GM18508 (cell line): ENCODE data around the gene LRRC42.

Experiments
- ATAC-seq: cut with Tn5 transposase; IDR thresholded peaks from one replicate; pipeline ENCODE4 v1.9.1; 2021; ENCODE audit warnings: moderate number of reproducible peaks; ENCODE audit not compliant: insufficient read depth, unreplicated experiment

The LRRC42 gene

DNA sequence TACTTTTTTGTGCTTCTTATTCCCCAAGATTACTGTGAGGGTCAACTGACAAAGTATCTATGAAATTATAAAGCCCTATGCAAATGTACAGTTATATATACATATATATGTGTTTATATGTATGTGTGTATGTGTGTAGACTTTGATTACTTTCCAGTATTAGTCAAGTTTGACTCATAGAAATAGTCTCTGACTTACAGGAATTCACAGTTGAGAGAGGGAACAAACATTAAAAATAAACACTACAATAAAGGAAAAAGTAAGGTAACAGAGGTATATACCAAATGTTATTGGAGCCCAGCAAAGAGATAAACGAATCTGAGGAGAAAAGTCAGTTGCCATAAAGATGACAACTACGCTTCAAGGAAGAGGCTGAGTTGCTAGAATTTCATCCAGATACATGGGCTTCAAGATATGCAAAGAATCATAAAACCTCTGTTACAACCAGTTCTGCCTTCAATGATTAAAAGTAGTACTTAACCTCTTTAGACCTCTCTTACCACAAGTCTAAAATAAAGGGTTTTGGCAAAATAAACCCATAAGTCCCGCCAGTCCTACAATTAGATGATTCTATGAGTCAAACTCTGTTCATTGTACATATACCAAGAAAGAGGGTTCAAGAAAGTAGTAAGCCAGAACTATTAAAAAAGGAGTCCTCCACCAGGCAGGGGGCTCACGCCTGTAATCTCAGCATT is 7.9 kb upstream of the LRRC42 start:
- ATAC-seq, result no peak

DNA sequence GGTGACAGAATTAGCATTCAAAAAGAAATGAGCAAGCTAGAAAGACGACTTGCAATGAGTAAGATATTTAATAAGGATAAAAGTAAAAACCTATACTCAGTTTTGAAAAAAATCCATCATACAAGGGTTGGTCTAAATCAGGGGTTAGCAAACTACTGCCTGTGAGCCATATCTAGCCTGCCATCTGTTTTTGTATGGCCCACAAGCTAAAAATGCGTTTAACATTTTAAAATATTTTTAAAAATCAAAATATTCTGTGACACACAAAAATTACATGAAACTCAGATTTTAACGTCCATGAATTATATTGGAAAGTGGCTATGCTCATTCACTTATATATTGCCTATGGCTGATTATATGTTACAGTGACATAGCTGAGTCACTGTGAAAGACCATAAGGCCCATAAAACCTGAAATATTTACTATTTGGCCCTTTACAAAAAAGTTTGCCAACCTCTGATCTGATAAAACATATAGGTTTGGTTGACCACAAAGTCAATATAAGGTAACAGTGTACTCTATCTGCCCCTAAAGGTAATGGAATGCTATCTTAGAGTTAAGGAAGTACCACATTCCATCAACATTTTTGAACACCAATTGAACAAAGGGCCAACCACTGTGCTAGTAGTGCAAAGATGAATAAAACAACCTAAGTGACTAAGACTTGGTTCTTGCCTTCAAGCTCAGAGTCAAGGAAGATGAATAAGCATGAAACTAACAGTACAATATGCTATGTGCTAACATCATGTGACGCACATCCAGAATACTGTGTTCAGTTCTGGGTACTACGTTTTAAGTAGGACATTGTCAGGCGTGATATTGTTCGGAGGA is 3.8 kb upstream of the LRRC42 start:
- no peak for ATAC-seq

DNA sequence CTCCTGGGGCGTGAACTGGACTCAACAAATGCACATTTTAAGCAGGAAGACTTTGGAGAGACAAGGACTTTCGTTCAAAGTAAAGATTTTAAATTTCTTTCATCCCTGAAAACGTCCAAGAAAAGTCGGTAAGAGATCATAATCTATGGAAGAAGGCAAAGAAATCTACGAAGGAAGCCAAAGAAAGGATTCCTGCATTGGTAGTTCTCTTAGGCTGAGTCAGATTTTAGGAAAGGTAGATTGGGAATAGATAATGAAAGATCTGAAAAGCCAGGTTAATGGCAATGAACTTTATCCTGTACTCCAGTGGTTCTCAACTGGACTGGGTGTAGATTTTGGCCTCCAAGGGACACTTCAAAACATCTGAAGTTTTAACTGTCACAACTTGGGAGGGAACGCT is 3.1 kb upstream of the LRRC42 start:
- no peak for ATAC-seq

DNA sequence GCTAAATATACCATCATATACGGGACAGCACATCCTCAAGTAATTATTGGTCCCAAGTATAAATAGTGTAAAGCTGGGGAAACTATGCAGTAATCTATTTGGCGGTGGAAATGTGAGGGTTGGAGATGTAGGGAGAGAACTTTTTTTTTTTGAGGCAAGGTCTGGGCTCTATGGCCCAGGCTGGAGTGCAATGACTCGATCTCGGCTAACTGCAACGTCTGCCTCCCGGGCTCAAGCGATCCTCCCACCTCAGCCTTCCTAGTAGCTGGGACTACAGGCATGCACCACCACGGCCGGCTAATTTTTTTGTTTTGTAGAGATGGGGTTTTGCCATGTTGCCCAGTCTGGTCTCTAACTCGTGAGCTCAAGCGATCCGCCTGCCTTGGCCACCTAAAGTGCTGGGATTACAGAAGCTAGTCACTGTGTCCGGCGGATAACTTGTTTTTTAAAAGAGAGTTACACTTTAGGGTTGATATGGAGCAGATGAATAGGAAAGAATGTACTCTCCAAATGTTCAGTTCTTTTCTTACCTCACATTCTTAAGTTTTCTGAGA is 2.6 kb upstream of the LRRC42 start:
- ATAC-seq, result no peak

DNA sequence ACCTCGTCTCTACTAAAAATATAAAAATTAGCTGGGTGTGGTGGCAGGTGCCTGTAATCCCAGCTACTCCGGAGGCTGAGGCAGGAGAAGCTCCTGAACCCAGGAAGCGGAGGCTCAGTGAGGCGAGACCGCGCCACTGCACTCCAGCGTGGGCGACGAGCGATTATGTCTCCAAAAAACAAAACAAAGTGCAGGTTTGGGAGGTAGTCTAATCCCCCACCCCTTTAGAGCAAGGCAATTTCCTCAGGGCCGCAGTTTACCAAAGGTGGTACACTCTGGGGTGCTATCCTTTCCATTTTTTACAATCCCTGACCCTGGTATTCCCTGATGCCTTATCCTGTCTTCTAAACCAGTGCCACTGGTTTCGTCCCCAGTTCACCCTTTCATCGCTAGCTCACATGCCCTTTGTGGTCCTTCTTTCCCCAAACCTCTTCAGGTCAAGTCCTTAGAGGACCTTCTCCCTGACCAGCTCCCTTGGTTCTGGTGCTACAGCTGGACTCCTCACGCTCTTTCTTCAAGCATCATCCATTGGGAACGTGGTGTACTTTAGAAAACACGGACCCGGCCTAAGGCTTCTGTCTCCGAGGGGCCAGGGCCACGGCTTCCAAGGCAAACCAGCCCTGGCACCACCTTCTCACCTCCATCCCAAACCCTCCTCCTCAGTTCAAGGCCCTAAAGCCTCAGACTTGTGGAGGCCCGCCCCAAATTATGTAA is 1.5 kb upstream of the LRRC42 start:
- ATAC-seq, result no peak

DNA sequence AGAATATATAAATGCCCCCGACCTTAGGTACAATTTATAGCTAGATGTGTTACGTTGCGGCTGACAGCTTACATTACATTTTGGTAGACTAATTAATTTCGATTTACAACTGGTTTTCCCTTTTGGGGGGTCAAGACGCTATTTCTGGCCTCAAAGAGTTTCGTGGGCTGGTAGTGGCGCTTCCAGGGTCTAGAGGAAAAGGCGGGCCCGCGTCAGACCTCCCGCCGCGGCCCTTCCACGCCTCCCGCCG is 1.0 kb upstream of the LRRC42 start:
- no peak for ATAC-seq

DNA sequence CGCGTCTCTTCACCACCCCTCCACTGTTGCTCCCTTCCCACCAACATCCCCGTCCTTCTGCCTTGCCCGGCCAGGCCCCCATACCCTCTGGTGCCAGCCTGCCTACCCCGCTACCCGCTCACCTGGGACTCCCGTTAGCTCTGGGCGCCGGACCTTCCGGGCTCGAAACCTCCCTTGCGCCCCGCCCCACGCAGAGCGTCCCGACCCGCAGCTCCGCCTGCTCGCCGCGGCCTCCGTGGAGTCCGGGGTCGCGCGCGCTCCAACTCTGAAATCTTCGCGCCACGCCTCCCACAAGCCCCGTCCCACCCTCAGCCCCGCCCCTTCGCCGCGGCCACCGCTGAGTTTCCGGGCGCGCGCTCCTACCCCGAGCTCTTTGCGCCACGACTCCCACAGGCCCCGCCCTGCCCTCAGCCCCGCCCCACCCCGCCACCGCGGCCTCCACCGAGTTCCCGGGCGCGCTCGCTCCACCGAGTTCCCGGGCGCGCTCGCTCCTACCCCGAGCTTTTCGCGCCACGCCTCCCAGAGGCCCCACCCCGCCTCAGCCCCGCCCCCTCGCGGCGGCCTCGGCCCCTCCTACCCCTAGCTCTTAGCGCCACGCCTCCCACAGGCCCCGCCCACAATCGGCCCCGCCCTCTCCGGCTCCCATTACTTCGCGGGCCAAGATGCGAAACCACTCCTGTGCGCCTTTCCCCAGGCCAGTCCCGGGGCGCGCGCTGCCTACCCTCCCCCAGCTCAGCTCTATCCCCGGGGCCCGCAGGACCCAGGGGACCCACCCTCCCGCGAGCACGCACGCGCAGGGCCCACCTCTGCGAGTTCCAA is 508 bp upstream of the LRRC42 start, which contains the start of gene IFT25:
Gene IFT25 (minus strand): TSS at position 267 of the 819 bp plus-strand sequence. CDS start 5,617 bp downstream, outside the sequence.
- peak; percentile 44 for ATAC-seq

DNA sequence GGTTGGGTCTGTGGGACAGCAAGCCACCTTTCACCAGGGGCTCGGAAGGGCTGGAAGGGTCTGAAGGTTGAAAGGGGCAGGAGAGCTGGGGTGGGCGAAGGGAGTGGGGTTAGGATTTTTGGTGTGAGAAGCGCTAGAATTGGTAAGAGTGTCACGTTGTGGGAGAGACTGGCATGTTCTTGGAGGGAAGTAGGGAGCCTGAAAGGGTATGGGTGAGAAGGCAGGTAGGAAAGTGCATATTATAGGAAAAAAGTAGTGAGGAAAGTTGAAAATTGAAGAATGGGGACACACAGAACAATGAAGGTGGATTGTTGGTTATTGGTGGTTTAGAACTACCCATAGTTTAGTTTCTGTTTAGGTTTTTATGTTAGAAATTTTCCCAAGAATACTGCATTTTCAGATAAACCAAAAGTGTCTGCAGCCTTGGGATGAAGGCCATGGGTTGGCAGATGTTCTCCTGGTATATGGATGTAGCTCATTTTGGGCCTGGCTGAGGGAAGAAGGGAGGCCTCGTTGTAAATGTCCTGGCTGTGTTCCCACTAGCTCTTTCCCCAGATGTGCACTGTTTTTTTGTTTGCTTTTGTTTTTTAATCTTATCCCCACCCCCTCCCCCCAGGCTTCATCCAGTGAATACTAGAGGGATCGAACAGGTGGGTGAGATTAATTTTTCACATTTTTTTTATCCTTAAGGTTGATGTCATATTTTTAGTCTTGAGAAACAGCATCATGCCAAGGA is 1.2 kb downstream of the LRRC42 start:
- ATAC-seq, result no peak

DNA sequence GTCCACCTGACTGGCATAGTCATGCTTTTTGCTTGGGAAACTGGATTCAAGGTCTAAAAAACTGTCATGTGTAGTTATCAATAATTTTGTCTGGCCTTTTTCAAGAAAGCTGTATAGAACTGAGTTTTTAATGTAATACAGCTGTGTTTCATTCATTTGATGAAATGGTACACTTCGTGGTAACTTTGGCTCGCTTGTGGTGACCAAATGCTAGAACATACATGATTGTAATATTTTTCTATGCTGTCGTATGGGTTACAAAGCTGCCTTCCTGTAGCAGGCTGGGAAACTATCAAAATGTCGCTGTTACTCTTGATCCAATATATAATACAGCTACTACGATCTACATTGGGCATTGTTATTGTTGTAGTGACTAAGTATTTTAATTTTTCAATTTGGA is 2.1 kb downstream of the LRRC42 start:
- no peak for ATAC-seq

DNA sequence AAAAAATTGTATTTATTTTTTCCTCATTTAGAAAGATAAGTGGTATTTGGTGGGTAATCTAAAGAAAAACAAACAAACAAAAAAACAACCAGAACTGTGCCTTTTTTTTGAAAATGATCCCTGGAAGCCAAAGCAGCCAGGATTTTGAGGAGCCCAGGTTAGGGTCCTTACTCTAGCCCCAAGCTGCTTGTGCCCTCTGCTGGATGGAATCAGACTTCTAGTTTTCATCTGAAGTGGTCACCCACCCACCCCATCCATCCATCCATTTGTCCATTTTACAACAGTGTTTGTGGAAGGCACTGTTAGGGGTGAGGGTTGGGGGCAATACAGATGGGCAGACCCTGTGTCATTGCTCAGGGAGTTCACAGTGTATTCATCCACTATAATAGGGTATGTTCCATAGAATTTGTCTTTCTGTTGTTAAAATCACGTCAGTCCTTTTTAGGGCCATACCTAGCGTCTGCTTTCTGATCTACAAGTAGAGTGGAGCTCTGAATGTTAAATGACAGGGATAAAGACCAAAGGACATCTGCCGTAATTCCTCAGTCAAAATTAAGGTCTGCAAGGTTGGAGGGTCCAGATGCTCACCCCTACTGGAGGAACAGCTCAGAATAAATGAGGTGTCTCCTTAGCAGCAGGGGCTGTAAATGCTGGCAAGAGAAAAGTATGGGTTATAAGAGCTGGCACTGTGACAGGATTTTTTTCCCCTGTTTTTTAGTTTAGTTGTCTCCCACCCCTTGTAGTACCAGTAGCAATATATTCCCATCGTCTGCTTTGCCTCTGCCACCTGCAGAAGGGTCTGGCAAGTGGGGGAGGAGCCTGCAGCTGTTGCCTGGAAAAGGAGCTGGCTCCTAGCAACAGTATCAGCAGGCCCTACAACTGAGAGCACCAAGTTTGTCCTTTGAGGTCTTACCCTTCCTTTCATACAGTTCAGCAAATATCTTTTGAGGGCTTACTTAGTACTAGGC is 3.2 kb downstream of the LRRC42 start:
- no peak for ATAC-seq

DNA sequence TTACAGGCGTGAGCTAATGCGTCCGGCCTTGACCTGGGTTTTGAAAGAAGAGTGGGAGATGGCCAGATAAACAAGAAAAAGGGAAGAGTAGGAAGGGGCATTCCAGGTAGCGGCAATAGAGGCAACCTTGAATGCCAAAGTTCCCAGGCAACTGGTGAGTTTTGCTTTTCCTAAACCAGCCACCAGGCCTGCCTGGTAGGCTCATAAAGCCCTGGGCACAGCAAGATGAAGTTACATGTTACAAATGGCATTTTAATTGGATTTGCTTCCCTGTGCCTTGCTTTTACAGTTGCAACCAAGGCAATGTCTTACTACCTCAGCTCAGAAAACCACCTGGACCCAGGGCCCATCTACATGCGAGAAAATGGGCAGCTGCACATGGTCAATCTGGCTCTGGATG is 5.5 kb downstream of the LRRC42 start:
- no peak for ATAC-seq

DNA sequence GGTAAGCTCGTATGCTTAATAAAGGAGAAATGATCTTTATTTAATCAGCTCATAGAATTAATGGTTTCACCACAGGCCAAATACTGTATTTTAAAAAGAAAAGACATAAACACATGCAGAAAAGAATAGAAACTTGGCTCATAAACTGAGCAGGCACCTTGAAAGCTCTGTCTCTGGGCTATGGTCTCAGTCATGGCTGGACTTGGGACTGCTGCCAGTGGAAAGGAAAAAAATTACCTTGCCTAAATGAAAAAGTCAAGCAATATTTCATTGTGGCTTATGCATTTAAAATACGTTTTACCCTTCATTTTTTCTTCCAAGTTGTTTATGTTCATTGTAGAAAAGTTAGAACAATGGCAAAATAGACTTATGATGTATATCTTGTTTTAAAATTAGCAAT is 8.0 kb downstream of the LRRC42 start:
- ATAC-seq, result no peak

DNA sequence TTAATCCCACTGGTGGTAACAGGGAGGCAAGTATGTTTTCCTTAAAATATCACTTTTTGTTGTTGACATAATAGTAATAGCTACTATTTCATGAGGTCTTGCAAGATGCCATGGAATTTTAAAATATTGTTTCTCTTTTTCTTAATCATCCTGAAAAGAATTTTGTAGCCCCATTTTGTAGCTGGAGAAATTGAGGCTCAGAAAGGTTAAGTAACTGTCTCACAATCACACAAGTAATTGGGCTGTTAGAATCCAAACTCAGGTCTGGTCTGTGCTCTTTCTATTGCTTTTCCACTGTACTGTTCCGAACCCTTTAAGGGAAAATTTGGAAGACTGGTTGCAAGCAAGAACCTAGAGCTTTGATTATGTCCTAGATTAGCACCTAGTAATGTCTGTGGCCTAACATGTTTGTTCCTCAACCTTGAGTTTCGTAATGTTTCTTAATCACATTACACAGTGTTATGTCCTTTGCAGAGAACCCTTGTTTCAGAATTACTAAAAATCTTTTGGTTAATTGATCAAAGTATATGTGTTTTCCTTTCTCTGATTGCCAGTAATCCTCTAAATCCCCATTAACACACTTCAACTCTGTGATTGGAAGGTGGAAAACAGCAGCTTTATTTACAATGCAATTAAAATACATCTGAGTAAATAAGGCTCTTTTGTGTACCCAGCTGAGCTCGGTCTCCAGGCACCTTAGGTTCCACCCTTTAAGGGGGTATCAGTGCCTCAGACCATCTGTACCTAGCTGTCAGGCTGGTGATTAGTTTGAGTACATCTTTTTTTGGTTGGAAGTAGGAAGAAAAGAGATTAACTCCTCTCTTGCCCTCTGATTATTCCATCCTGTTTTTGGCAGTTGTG is 10.4 kb downstream of the LRRC42 start:
- ATAC-seq, result no peak

DNA sequence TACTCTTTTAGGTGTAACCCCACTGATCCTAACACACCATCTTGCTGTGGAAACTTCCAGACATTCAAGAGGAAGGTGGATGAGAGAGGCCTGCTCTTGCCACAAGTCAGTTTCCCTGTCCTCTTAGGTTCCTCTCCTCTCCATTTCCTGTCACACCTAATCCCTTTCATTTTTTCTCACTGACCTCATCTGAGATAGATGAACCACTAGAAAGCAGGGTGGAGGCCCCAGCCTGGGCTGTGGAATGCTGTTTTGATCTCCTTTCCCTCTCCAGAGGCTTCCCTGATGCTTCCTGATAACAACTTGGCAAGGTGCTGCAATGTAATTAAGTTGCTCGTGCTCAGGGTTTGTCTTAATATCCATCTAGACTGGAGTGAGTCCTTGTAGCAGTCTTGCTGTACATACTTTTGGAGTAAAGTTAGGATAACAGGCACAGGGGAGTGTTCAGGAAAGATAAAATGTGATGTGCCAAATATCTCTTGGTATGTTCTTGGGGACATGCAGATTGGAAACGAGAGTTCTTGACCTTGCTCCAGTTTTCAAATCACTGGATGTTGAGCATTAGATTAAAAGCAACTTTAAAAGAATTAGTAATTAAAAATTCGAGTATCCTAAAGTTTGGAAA is 11.2 kb downstream of the LRRC42 start:
- no peak for ATAC-seq

DNA sequence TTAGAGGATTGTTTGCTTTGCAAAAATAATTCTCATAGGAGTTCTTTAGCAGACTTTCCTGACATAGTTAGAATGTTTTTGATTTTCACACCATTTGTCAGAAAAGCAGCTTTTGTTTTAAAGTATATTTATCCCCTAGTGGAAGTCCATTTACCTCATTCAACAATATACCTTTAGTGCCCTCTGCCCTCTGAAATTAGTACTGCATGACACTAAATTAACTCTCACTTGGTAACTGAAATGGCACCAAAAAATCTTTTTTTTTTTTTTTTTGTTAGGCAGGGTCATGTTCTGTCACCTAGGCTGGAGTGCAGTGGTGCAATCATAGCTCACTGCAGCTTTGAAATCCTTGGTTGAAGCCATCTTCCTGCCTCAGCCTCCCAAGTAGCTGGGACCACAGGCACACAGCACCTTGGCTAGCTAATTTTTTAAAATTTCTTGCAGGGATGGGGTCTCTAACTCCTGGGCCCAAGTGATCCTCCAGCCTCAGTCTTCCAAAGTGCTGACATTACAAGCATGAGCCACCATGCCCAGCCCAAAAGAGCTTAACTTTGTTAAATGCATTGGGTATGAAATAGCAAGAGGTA is 13.6 kb downstream of the LRRC42 start:
- no peak for ATAC-seq

DNA sequence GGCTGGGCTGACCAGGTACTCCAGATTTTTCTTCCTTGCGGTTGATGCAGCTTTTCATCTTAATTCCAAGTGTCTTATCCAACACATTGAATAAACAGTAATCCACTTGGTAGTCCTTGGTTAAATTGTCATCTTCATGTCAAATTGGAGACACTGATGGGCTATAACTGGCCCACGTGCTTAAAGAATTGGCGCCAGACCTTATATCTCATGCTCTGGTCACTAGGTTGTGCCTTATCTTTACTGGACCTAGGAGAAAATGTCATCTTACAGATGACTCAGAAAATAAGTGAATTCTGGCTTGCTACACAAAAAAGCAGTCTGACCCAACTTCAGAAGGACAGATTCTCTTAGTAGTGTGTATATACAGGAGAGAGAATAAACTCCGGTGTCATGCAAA is 16.2 kb downstream of the LRRC42 start:
- ATAC-seq, result no peak

DNA sequence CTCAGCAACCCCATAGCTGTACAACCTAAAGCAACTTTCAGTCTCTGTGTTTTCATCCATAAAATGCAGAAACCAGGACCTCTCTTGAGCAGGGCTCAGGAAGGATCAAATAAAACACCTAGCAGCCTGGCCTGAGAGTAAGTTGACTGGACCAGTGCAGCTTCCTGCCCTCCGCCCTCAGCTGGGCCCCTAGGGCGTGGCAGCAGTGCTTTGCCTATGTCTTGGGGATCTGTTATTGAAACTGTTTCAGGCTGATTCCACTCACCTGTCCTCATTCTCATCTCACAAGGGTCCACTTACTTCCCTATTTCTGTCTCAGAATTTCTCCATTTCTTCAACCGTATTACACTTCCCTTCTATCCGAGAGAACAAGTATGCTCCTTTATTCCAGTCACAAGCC is 17.3 kb downstream of the LRRC42 start:
- no peak for ATAC-seq
